ENCODE results near the gene HARBI1. TPM values are rescaled to one million over a fixed set of nuclear protein-coding genes. Genes with fewer than 3 reads are reported as not detected.

The HARBI1 gene
- total RNA-seq, 1 donor from 2014 or later, result 4.7 TPM

- DNase-seq (ENCODE audit: low spot score), result no peak
These were observed 16.5 kb upstream of the HARBI1 start for GRCh38 chr11:46633291-46634217.

GRCh38 chr11:46632502-46632901 is 15.5 kb upstream of the HARBI1 start:
- DNase-seq (ENCODE audit: low spot score), result no peak

GRCh38 chr11:46631676-46632075 is 14.6 kb upstream of the HARBI1 start:
- no peak for DNase-seq (ENCODE audit: low spot score)

- DNase-seq (ENCODE audit: low spot score), result no peak
These were observed 13.2 kb upstream of the HARBI1 start for GRCh38 chr11:46630237-46630636.

GRCh38 chr11:46628961-46629360 is 11.9 kb upstream of the HARBI1 start:
- no peak for DNase-seq (ENCODE audit: low spot score)

- no peak for DNase-seq (ENCODE audit: low spot score)
These were observed 8.4 kb upstream of the HARBI1 start for GRCh38 chr11:46625406-46625805.

GRCh38 chr11:46618837-46619236 is 1.8 kb upstream of the HARBI1 start:
- no peak for DNase-seq (ENCODE audit: low spot score)

- DNase-seq (ENCODE audit: low spot score), result no peak
These were observed 916 bp upstream of the HARBI1 start for GRCh38 chr11:46617972-46618314.

- DNase-seq (ENCODE audit: low spot score), result no peak
These were observed 385 bp downstream of the HARBI1 start for GRCh38 chr11:46616551-46617133.

- no peak for DNase-seq (ENCODE audit: low spot score)
These were observed 1.3 kb downstream of the HARBI1 start for GRCh38 chr11:46615756-46616155.

GRCh38 chr11:46612326-46612725 is 4.7 kb downstream of the HARBI1 start:
- DNase-seq (ENCODE audit: low spot score), result no peak

GRCh38 chr11:46611526-46612304 is 5.3 kb downstream of the HARBI1 start:
- DNase-seq (ENCODE audit: low spot score), result no peak

- DNase-seq (ENCODE audit: low spot score), result no peak
These were observed 7.6 kb downstream of the HARBI1 start for GRCh38 chr11:46609386-46609785.

GRCh38 chr11:46607516-46607915 is 9.5 kb downstream of the HARBI1 start:
- DNase-seq (ENCODE audit: low spot score), result no peak

GRCh38 chr11:46604796-46605195 is 12.2 kb downstream of the HARBI1 start:
- DNase-seq (ENCODE audit: low spot score), result no peak

- no peak for DNase-seq (ENCODE audit: low spot score)
These were observed 13.2 kb downstream of the HARBI1 start for GRCh38 chr11:46603704-46604308.

GRCh38 chr11:46601129-46601528 is 15.9 kb downstream of the HARBI1 start:
- DNase-seq (ENCODE audit: low spot score), result no peak

GRCh38 chr11:46600194-46600960 is 16.6 kb downstream of the HARBI1 start:
- no peak for DNase-seq (ENCODE audit: low spot score)

GRCh38 chr11:46599340-46600193 is 17.5 kb downstream of the HARBI1 start:
- no peak for DNase-seq (ENCODE audit: low spot score)

- no peak for DNase-seq (ENCODE audit: low spot score)
These were observed 19.3 kb downstream of the HARBI1 start for GRCh38 chr11:46597609-46598219.

Data from mucosa of gallbladder (tissue), 1 donor.